Dendritic cell treated with granulocyte-macrophage colony-stimulating factor and Interleukin-4, amounts not matched to agents 40 ng/mL and 50 ng/mL, for 4 days (primary cell): Measurements from ENCODE around the gene TDG.
A peak's percentile ranks its signal among the peaks of the same experiment; 100 is the strongest.

Source experiments
- H3K27ac Mint-ChIP-seq: one replicate; pipeline ENCODE4 v1.8.0; 2022; ENCODE audit warnings: mild to moderate bottlenecking, mixed read lengths
- H3K27me3 Mint-ChIP-seq: one replicate; pipeline ENCODE4 v1.8.0; 2022; ENCODE audit warnings: mild to moderate bottlenecking, mixed read lengths
- H3K36me3 Mint-ChIP-seq: one replicate; pipeline ENCODE4 v1.8.0; 2022; ENCODE audit warnings: low read depth, mixed read lengths
- H3K4me1 Mint-ChIP-seq: one replicate; pipeline ENCODE4 v1.8.0; 2022; ENCODE audit warnings: low read depth, mixed read lengths
- H3K4me3 Mint-ChIP-seq: one replicate; pipeline ENCODE4 v1.8.0; 2022; ENCODE audit warnings: mild to moderate bottlenecking, moderate library complexity, mixed read lengths
- H3K9me3 Mint-ChIP-seq: one replicate; pipeline ENCODE4 v1.8.0; 2022; ENCODE audit warnings: mixed read lengths
- intact Hi-C: fragments of 100-400 bp; cut with micrococcal nuclease; formaldehyde crosslinking; loops from one replicate; pipeline ENCODE4 v1.15.0; 2022

TDG gene

GRCh38 chr12:103973909-103974308 is 8.2 kb downstream of the TDG start:
- Mint-ChIP-seq H3K27ac (peak overlapping the region; percentile 65), H3K4me3 (no peak overlapping the region), H3K36me3 (peaks cover 68% of the 10 kb centered on the region), H3K9me3 (no peaks in the 10 kb centered on the region), H3K27me3 (no peaks in the 10 kb centered on the region), H3K4me1 (peaks cover 32% of the 10 kb centered on the region)
- intact Hi-C loops: no loop called here

GRCh38 chr12:103975368-103975767 is 9.7 kb downstream of the TDG start:
- no peaks in the 10 kb centered on the region for H3K9me3 Mint-ChIP-seq
- intact Hi-C loops: no loop called here
- H3K4me3 Mint-ChIP-seq: no peak overlapping the region
- peaks cover 25% of the 10 kb centered on the region for H3K4me1 Mint-ChIP-seq
- peak overlapping the region; percentile 7 for H3K27ac Mint-ChIP-seq
- no peaks in the 10 kb centered on the region for H3K27me3 Mint-ChIP-seq
- H3K36me3 Mint-ChIP-seq: peaks cover 76% of the 10 kb centered on the region

- H3K27me3 Mint-ChIP-seq: no peaks in the 10 kb centered on the region
- H3K4me3 Mint-ChIP-seq: no peak overlapping the region
- peaks cover 19% of the 10 kb centered on the region for H3K4me1 Mint-ChIP-seq
- H3K9me3 Mint-ChIP-seq: no peaks in the 10 kb centered on the region
- intact Hi-C loops: no loop called here
- peaks cover 82% of the 10 kb centered on the region for H3K36me3 Mint-ChIP-seq
- H3K27ac Mint-ChIP-seq: no peak overlapping the region
Measured at GRCh38 chr12:103978384-103978982, 12.8 kb downstream of the TDG start.

- Mint-ChIP-seq H3K4me1 (no peaks in the 10 kb centered on the region), H3K4me3 (no peak overlapping the region), H3K27ac (no peak overlapping the region), H3K27me3 (no peaks in the 10 kb centered on the region), H3K9me3 (no peaks in the 10 kb centered on the region), H3K36me3 (peaks cover 39% of the 10 kb centered on the region)
- intact Hi-C loops: loop anchor here (10.0 kb wide), 1 partner anchor 108 kb away; no protein-coding TSS in a partner anchor
Measured at GRCh38 chr12:103986829-103987228, 21.2 kb downstream of the TDG start.

GRCh38 chr12:103994235-103994634 is 28.6 kb downstream of the TDG start:
- intact Hi-C loops: no loop called here
- H3K36me3 Mint-ChIP-seq: no peaks in the 10 kb centered on the region
- no peak overlapping the region for H3K4me3 Mint-ChIP-seq
- H3K9me3 Mint-ChIP-seq: no peaks in the 10 kb centered on the region
- H3K27ac Mint-ChIP-seq: no peak overlapping the region
- peaks cover 5% of the 10 kb centered on the region for H3K27me3 Mint-ChIP-seq
- H3K4me1 Mint-ChIP-seq: no peaks in the 10 kb centered on the region

GRCh38 chr12:103996595-103996994 is 30.9 kb downstream of the TDG start:
- Mint-ChIP-seq H3K36me3 (no peaks in the 10 kb centered on the region), H3K4me1 (no peaks in the 10 kb centered on the region), H3K9me3 (no peaks in the 10 kb centered on the region), H3K4me3 (no peak overlapping the region), H3K27ac (no peak overlapping the region), H3K27me3 (peaks cover 10% of the 10 kb centered on the region)
- intact Hi-C loops: no loop called here

- no peaks in the 10 kb centered on the region for H3K36me3 Mint-ChIP-seq
- H3K9me3 Mint-ChIP-seq: no peaks in the 10 kb centered on the region
- no peak overlapping the region for H3K27ac Mint-ChIP-seq
- no peaks in the 10 kb centered on the region for H3K4me1 Mint-ChIP-seq
- no peak overlapping the region for H3K4me3 Mint-ChIP-seq
- intact Hi-C loops: no loop called here
- H3K27me3 Mint-ChIP-seq: peaks cover 10% of the 10 kb centered on the region
Measured at GRCh38 chr12:103997286-103997900, 31.7 kb downstream of the TDG start.

GRCh38 chr12:103998976-103999375 is 33.3 kb downstream of the TDG start:
- H3K4me1 Mint-ChIP-seq: no peaks in the 10 kb centered on the region
- intact Hi-C loops: no loop called here

GRCh38 chr12:104000807-104001434 is 35.2 kb downstream of the TDG start:
- Mint-ChIP-seq H3K36me3 (no peaks in the 10 kb centered on the region), H3K4me1 (no peaks in the 10 kb centered on the region), H3K9me3 (no peaks in the 10 kb centered on the region), H3K27ac (no peak overlapping the region), H3K27me3 (peaks cover 13% of the 10 kb centered on the region), H3K4me3 (no peak overlapping the region)
- intact Hi-C loops: no loop called here

More at GRCh38 chr12:103998976-103999375, 33.3 kb downstream of the TDG start:
- H3K27ac Mint-ChIP-seq: no peak overlapping the region
- H3K27me3 Mint-ChIP-seq: peaks cover 12% of the 10 kb centered on the region
- H3K9me3 Mint-ChIP-seq: no peaks in the 10 kb centered on the region
- H3K4me3 Mint-ChIP-seq: no peak overlapping the region
- H3K36me3 Mint-ChIP-seq: no peaks in the 10 kb centered on the region

- no peak overlapping the region for H3K27ac Mint-ChIP-seq
- H3K4me1 Mint-ChIP-seq: no peaks in the 10 kb centered on the region
- H3K36me3 Mint-ChIP-seq: no peaks in the 10 kb centered on the region
- H3K4me3 Mint-ChIP-seq: no peak overlapping the region
- intact Hi-C loops: no loop called here
- no peaks in the 10 kb centered on the region for H3K9me3 Mint-ChIP-seq
- H3K27me3 Mint-ChIP-seq: peaks cover 14% of the 10 kb centered on the region
Measured at GRCh38 chr12:104002686-104003085, 37.0 kb downstream of the TDG start.

- no peak overlapping the region for H3K27ac Mint-ChIP-seq
- intact Hi-C loops: no loop called here
- H3K27me3 Mint-ChIP-seq: peaks cover 14% of the 10 kb centered on the region
- H3K36me3 Mint-ChIP-seq: no peaks in the 10 kb centered on the region
- H3K4me1 Mint-ChIP-seq: no peaks in the 10 kb centered on the region
- H3K9me3 Mint-ChIP-seq: no peaks in the 10 kb centered on the region
- H3K4me3 Mint-ChIP-seq: no peak overlapping the region
Measured at GRCh38 chr12:104003596-104003995, 37.9 kb downstream of the TDG start.

- Mint-ChIP-seq H3K4me3 (no peak overlapping the region), H3K36me3 (no peaks in the 10 kb centered on the region), H3K9me3 (no peaks in the 10 kb centered on the region), H3K27ac (no peak overlapping the region), H3K27me3 (peaks cover 9% of the 10 kb centered on the region), H3K4me1 (no peaks in the 10 kb centered on the region)
- intact Hi-C loops: no loop called here
Measured at GRCh38 chr12:104006929-104007328, 41.3 kb downstream of the TDG start.

GRCh38 chr12:104010121-104010520 is 44.4 kb downstream of the TDG start:
- Mint-ChIP-seq H3K4me3 (no peak overlapping the region), H3K27me3 (peaks cover 6% of the 10 kb centered on the region), H3K4me1 (no peaks in the 10 kb centered on the region), H3K36me3 (no peaks in the 10 kb centered on the region), H3K9me3 (no peaks in the 10 kb centered on the region), H3K27ac (no peak overlapping the region)
- intact Hi-C loops: no loop called here

- intact Hi-C loops: no loop called here
- no peak overlapping the region for H3K27ac Mint-ChIP-seq
Measured at GRCh38 chr12:104010606-104011169, 45.0 kb downstream of the TDG start.

More at GRCh38 chr12:104010606-104011169, 45.0 kb downstream of the TDG start:
- Mint-ChIP-seq H3K4me1 (no peaks in the 10 kb centered on the region), H3K4me3 (no peak overlapping the region), H3K36me3 (no peaks in the 10 kb centered on the region), H3K27me3 (peaks cover 4% of the 10 kb centered on the region), H3K9me3 (no peaks in the 10 kb centered on the region)
